Left forelimb (tissue), 1 donor: ENCODE results near the gene MAGI2.

ENCODE experiments used
- DNase-seq: peaks from one replicate; pipeline ENCODE4 v3.0.0-alpha.2; 2018; ENCODE audit warnings: low spot score

The MAGI2 gene

DNA sequence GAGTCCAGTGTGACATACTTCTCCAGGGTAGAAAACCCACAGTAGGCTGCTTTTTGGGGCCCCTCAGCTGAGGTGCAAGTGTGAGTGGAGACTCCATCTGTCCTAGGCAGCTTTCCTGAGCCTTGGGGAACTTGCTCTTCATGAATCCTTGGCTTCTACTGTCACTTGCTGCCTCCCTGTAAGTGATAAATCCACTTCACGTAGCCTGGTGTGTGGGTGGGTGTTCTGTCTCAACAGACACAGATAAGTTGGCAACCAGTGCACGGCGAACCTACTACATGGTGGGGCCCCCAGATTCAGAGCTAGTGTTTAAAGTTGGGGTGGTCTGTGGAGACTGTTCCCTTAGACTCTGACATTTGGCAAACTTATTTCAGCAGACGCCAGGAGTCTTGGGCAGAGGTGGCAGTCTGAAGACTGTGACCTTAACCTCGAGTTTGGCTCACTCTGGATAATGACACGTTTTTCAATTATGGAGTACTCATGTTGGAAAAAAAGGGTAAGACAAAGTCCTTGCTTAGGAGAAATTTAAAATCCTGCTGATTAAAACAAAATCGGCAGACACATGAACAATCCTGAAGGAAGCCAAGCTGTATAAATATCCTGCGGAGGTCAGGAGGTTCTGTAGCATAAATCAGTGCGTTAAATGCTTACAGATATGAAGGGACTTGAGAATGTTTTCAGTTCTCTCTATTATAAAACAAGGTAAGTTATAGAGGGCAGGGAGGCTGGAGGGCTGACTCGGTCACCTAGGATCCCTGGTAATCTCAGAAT is 1278.0 kb downstream of the MAGI2 start:
- no peak for DNase-seq

DNA sequence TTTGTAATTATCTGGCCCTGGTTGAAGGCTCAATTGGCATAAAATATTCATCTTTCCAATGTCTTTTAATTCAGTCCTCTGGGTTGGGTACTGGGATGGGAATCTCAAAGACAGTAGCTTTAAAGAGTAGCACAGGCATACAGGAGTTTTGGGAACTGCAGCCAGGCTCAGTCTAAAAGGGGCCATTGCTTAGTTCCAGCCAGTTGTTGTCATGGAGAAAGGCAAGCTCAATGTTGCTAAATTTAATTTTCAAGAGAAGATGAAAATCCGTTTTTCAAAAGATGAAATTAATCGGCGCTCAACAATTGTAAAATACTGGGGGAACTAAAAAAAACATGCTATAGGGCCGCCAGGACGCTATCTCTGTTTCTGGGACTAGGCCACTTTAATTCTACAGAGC is 1279.8 kb downstream of the MAGI2 start:
- no peak for DNase-seq

DNA sequence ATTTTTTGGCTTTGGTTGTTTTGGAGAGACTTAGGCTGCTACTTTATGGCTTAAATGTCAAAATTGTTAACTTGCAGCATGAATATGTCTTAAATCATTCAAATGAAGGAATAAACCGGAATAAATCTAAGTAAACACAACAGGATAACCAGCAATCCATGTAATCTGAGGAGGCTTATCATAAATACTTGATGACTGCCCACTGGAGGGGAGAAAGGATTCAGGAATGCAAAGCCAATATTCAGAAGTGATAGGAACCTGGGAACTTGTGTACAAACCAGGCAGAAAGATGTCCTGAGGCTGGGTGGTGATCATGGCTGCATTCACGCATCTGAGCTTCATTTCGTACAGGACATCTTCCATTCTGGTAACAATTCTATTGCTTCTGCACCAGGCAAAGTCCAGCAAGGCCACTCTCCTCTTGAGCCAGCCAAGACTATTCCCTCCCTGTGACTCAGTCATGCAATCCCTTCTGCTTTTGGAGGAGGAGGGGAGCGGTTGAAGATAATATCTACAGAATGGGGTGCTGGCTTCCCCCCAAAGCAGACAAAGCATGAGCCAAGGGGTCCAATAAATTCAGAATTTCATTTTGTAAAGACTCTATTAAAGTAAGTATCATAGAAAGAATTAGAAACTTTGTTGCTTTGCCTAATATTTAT is 1280.4 kb downstream of the MAGI2 start:
- no peak for DNase-seq

DNA sequence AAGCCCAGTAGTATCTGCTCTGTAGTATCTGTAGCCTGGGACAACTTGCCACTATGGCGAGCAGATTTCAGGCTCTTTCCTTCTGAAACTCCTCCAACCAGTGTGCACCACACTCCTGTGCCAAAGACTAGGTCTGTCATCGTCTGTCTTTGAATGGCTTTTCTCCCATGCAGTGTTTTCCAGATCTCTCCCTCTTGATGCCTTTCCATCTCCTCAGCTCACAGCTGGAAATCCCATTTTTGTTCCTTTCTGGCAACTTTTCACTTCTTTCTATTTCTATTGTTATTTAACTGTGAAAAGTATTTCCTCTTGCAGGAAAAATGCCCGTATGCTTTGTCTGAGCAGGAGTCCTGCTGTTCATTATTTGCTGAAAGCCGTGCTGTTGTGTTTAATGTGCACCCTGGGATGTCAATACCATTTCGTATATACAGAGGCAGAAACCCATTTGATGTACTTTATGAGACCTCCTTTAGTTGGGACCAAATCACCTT is 1281.2 kb downstream of the MAGI2 start:
- no peak for DNase-seq

DNA sequence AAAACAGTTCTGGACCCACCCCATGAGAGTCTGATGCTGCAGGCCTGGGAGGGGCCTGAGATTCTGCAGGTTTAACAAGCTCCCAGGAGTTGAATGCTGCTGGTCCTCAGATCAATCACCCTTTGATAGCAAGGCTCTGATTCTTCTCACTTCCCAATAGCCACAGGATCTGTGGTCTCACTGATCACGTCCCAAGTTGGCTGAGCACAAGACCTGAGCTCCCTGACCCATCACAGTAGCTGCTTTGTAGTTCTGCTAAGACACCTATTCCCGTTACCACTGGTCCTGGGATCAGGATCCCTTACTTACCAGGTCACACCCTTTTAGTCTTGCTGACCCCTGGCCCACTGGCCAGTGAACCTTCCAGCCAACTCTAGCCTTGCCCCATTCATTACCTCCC is 1282.1 kb downstream of the MAGI2 start:
- no peak for DNase-seq

DNA sequence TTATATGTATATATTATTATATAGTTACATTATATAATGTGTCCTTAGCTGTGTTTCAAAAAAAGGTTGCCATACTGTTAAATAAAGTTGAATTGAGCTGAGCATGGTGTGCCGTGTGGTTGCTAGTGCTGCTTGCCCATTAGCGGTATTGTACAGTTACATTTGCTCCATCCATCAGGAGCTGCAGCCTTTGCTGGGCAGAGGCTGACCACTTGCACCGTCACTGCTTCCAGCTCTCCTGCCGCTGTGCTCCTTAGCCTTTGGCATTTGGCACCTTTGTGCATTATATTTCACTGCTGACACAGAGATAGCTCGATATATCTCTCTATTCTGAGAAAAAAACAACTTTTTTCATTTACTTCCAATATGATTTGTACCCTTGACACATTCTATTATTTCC is 1282.7 kb downstream of the MAGI2 start:
- DNase-seq, result no peak

DNA sequence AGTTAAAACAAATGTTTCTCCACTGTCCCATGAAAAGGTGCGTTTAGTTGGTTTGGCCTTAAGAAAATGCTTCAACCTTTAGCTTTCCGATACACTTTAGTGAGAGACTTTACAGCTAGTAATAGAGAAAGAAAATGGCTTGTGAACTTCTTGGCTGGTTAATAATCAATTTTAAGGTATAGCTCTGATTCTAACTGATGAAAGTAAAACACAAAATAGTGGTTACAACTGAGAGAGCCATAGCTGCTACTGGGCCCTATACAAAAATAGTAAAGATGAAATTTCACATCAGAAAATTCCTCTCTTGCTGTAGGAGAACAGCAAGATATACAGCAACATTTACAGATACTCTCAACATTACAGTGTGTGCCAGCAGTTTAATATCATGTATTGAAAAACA is 1283.5 kb downstream of the MAGI2 start:
- no peak for DNase-seq

DNA sequence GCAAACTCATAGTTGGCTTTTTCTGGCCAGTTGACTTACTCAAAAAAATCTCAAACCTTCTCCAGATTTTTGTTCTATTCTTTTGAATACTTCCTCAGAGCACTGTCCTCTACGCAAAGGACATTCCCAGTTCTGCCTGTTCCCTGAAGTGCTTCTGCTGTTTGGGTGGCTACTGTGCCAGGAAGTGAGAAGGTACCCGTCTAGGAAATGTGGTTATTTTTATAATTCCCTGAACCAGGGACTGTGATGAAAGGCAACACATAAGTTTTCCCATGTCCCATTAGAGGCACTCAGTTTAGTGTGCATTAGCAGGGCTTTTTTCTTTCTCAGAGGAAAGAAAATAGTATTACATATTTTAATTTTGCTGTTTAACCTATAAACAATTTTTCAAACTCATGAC is 1284.6 kb downstream of the MAGI2 start:
- no peak for DNase-seq

DNA sequence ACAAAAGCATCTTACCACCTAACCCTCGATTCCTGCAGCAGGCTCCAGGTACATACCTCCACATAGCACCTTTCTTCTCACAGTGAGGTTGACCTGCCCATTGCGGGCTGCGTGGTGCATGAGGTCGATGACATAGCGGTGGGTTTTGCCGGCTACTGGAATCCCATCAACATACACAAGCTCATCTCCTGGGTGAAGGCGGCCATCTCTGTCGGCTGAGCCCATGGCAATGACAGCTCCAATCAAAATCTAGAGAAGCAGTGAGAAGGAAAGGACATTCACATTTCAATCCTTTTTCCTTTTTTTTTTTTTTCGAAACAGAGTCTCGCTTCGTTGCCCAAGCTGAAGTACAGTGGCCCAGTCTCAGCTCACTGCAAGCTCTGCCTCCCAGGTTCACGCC is 1285.6 kb downstream of the MAGI2 start:
- DNase-seq, result no peak

DNA sequence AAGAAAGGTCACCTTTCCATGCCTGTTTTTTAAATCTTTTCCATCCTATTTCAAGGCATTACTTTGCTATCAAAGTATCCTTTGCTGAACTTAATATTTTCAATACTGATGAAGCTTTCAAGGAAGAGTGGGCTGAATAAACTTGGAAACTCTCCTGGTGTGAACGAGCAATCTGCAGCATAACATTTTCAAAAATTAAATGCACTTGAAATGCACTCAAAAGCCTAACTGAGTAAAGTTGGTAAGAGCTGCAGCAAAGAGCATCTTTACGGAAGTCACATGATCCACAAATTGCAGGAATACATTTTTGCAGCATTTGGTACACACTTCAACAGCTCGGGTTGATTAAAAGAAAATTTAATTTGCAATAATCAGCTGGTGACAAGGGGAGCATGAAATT is 1287.6 kb downstream of the MAGI2 start:
- no peak for DNase-seq

DNA sequence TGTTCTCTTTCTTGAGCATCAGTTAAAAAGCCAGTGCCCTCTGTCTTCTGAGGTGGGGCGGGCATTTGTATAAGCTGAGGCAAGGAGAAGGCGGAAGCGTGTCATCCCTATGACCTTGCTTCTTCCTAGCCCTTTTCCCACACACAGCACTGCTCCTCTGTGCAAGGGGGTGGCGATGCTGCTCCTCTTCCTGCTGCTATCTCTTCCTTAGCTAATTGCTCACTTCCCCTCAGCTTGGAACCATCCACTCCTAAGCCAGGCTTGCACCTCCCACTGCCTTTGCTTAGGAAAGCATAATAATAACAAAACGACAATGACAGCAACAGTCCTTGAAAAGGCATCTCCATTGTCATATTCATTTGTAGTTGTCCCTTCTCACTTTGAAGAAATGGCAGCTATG is 1288.0 kb downstream of the MAGI2 start:
- no peak for DNase-seq

DNA sequence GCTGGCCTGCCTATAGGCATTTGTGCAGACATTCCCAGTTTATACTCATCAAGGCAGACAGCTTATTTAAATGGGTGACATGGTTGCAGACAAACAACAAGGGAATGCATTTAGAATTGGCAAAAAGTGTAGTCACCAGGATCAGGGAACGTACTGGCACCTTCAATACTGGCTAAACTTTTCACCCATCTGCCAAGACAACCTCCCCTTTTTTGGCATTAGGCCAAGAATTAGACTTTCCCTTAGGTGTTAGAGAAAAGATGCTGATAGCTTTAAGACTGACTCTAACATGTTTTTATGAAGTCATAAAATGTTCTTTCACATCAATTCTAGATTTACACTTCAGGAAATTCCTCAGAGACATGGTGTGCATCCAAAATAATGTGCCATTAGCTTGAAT is 1289.0 kb downstream of the MAGI2 start:
- DNase-seq, result no peak

DNA sequence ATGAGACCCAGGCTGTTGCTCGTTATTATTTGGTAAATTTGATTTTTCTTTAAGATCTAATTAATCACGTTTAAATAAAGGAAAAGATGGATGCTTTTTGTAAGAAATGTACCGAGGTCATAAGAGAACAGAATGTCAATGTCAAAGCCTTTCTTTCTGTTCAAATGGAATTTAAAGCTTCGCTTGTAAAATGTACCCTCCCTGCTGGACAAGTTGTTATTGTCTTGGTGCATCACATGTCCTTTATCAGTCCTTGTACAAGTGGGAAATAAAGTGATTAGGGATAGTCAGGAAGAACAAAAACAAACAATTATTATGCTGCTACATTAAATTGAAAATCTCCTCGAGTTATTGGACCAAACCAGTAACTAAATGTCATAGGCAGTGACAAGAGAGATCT is 1291.7 kb downstream of the MAGI2 start:
- no peak for DNase-seq

DNA sequence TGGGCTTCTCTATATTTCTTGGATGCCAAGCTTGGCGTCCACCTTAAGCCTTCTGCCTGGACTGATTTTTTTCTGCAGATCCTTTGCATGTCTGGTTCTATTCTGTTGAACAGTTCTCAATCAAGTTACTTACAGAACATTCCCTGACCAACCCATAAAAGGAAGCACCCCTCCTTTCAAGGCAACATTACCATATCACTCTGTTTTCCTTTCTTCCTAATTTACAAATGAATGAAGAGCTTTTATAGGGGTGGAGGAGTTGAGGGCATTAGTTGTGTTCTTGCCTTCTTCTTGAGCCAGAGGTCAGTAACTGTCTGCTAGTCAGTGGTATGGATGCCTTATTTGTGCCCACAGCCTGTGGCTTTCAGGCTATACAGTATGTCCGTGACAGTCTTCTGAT is 1293.9 kb downstream of the MAGI2 start:
- no peak for DNase-seq

DNA sequence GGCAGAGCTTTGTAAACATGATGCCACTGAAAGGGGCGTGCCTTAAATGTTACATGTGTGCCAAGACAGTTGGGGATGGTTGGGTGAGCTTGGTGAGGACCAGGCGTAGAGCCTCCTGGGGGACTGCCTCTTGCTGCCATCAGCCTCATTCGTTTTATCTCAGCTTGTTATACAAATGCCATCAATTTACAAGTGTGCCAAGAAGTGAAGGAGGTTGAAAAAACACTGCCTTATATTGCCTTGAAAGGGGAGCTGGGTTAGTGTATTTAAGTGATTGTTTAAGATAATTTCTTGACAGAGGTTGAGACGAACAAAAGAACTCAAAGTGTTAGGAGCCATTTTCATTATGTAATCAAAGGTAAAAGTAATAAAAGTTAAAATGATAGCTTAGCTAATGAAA is 1300.2 kb downstream of the MAGI2 start:
- no peak for DNase-seq

DNA sequence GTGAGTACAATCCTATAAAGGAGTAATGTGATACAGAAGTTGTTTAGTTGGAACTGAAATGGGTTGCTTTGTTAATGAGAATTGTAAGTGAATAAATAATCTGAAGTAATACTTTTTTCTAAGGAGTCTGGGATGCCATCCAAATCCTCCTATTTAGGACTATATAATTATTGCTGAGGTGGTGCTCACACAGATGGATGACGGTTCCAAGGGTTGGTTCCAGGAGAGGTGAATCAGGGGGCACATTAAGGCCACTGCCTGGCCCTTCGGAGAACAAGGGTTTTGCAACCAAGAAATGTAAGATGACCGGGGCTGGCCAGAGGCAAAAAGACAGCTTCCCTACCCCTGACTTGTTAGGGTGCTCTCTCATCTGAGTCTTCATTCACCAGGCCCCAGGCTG is 1302.2 kb downstream of the MAGI2 start:
- DNase-seq, result no peak

DNA sequence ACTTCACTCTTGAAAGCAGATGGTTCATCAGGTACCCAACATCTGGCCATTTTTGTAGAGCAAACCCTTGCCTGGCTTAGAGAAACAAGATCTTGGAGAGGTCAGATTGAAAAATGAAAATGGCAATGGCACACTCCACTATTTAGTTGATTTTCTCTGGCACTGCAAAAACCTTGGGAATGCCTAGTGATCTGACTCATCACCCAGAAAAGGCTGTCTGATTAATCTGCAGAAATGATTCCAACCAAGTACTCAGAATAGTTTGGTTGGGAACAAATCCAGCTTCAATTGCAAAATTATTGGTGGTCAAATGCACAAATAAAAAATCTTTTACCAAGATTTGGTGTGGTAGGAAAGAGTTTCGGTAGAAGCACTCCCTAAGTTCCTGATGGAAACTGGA is 1303.7 kb downstream of the MAGI2 start:
- no peak for DNase-seq

DNA sequence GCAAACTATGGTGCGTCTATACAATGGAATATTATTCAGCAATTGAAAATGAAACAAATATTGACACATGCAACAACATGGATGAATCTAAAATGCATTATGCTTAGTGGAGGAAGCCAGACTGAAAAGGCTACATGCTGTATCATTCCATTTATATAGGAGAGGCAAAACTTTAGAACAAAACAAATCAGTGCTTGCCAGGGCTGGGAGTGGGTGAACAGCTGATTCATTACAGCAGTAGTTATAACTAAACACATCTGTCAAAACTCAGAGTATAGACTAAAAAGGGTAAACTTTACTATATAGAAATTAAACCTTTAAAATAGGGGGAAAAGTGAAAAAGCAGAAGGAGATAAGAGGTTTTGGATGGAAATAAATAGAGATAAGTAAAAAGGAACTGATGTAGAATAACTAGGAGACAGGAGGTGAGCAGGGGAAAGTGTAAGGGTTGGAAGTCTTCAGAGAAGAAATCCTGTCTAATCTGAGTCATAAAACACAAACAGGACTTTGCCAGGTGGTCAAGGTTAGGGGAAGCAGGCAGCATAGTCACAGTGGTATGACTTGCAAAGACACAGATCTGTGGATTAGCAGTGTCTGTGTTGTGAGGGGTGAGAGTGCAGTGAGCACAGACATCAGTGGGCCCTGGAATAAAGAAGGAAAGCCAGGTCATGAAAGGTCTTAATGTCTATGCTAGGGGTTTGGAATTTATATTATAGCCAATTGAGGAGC is 1305.1 kb downstream of the MAGI2 start:
- no peak for DNase-seq

DNA sequence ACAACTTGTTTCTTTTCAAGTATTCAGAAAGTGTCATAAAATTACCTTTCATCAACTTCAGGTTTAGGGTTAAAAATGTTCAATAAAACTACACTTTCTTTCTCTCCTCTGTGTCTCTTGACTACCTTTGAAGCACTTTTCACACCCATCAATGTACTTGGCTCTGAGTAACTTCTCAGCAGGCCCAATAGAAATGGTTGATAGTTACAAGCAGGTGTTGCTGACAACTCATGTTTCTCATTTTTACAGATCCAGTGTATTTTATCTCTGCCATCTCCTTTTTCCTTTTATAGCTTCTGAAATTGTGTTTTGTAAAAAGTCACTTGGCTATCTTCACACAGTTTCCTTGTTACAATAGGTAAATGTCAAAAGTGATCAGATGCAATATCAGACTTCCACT is 1306.9 kb downstream of the MAGI2 start:
- DNase-seq, result no peak

DNA sequence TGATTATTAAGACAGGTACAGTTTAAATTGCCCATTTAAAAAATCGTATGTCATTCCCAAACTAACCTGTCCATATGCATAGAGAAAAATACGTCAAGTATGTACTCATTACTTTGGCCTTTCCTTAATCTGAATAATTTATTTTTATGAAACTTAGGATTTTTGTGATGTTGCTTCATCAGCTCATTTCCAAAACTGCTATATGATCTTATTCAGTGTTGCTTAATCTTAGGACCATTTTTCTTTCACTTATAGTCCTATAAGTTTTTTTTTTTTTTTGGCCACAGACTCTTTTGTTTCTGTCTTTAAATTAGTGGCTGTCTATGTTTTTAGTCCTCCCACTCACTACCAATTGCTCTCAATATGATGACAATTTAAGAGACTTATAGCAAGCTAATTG is 1309.8 kb downstream of the MAGI2 start:
- DNase-seq, result no peak

DNA sequence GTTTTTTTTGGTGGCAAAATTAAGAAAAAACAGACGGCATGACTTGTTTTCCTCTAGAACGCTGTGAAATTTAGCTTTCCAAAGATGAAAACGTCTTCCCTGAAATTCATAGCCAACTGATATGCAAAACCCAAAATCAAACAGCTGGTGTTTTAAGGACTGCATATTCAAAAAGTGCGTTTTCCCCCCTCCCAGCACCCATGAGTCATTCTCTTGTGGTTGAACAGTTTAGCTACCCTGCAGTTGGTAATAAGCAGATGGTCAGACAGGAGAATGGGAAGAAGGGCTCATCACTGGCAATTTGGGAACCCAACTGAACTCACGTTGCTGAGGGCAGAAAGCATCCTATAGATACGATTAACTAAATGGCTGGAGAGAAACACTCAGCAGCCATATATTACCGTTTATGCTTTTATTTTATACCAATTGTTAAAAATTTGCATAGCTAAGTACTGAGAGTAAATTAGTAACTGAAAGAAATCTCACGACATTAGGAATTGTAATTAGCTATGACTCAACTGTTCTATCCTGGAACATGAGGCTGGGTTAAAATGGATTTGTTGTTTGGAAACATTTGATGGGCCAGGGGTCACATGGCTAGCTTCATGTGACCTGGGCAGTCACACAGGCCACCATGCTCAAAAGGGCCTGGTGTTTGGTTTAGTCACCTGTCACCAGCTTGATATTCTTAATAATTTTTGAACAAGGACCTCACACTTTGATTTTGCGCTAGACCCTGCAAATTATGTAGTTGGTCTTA is 1311.8 kb downstream of the MAGI2 start:
- DNase-seq, result no peak

DNA sequence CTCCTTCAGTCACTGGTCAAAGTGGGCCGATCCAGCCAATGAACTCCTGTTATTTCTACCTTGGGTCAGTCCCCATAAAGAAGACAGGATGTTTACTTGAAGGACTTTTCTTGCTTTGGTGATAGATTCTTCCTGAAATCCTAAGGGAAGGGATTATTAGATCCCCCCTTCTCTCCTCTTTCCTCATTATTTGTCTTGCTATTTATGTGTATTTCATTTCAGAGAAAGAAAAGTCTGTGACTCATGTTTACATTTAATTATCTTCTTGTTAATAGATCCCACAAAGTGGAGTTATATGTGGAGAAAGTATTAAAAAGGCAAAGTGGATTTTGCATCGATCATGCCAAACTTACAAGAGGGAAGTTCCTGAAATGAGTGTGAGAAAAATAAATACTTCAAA is 1313.4 kb downstream of the MAGI2 start:
- no peak for DNase-seq
